T-cell (primary cell): ENCODE data around the gene DROSHA. TPM values are rescaled to one million over a fixed set of nuclear protein-coding genes. Genes with fewer than 3 reads are reported as not detected.
"Not testable (repeated sequence)": the region's sequence is repeated elsewhere in the genome, so short reads cannot be mapped to it uniquely, and the experiment has no call there.

ENCODE experiments used
- ATAC-seq, 4 experiments: fragments of 200-7000 bp in 3 of 4; fragments of 150-1000 bp in 1 of 4; cut with Tn5 transposase; replicated peaks in 1 of 4; 1 replicate in 3 of 4; 2 replicates in 1 of 4; pipeline ENCODE4 v1.10.0; 2021; ENCODE audit warnings: moderate library complexity in 3 of 4, mild to moderate bottlenecking in 2 of 4, moderate number of reproducible peaks in 1 of 4
- CTCF ChIA-PET, 2 donors: fragments of 300-600 bp; sonication (Branson Sonifier 250); formaldehyde crosslinking; loops; one replicate each; lab custom pipeline; 2022; ENCODE audit warnings: antibody characterized with exemption in 2 of 2; lab: Charles Lee
- POLR2A ChIA-PET, 2 donors: fragments of 300-600 bp; sonication (Branson Sonifier 250); formaldehyde crosslinking; loops; one replicate each; lab custom pipeline; 2022; ENCODE audit warnings: antibody characterized with exemption in 2 of 2; lab: Charles Lee
- DNase-seq, 35 experiments: peaks; one replicate each; pipeline versions ENCODE4 v3.0.0 to v3.0.0-alpha.2; 2013 to 2023
- H3K27ac ChIP-seq: one replicate; pipeline ENCODE4 v1.5.1; 2013; ENCODE audit warnings: low read length
- H3K27me3 ChIP-seq, 2 experiments: replicated peaks in 1 of 2; 1 replicate in 1 of 2; 2 replicates in 1 of 2; pipeline versions ENCODE4 v1.6.1 to v1.7.0; 2013; ENCODE audit warnings: low read length in 1 of 2, mixed read lengths in 1 of 2; ENCODE audit not compliant: control insufficient read depth in 2 of 2, insufficient read depth in 2 of 2; ENCODE audit errors: extremely low read depth in 1 of 2
- H3K36me3 ChIP-seq, 2 donors: 1 replicate in 1 of 2; 2 replicates in 1 of 2; pipeline versions ENCODE4 v1.6.1 to v1.7.0; 2013; ENCODE audit warnings: low read length in 1 of 2; ENCODE audit not compliant: control insufficient read depth in 2 of 2, insufficient read depth in 1 of 2; ENCODE audit errors: extremely low read depth in 1 of 2
- H3K4me1 ChIP-seq, 2 experiments: 1 replicate in 1 of 2; 2 replicates in 1 of 2; pipeline versions ENCODE4 v1.6.1 to v1.7.0; 2013; ENCODE audit warnings: low read length in 2 of 2, mixed read lengths in 1 of 2; ENCODE audit not compliant: insufficient read depth in 2 of 2, control insufficient read depth in 1 of 2; ENCODE audit errors: extremely low read depth in 1 of 2
- H3K4me3 ChIP-seq, 2 donors: 1 replicate in 1 of 2; 2 replicates in 1 of 2; pipeline versions ENCODE4 v1.5.1 to v1.7.0; 2013; ENCODE audit warnings: mild to moderate bottlenecking in 2 of 2, low read length in 1 of 2, moderate library complexity in 1 of 2; ENCODE audit not compliant: control insufficient read depth in 1 of 2; ENCODE audit errors: extremely low read depth in 1 of 2
- H3K9me3 ChIP-seq: 2 replicates; pipeline ENCODE4 v1.7.0; 2013
- H3K27ac Mint-ChIP-seq, 2 donors: one replicate each; pipeline ENCODE4 v1.8.0; 2020 to 2021; ENCODE audit warnings: mild to moderate bottlenecking in 2 of 2, mixed read lengths in 2 of 2
- H3K27me3 Mint-ChIP-seq, 2 donors: one replicate each; pipeline ENCODE4 v1.8.0; 2021 to 2022; ENCODE audit warnings: mixed read lengths in 2 of 2
- H3K36me3 Mint-ChIP-seq: one replicate; pipeline ENCODE4 v1.8.0; 2021; ENCODE audit warnings: mixed read lengths
- H3K4me1 Mint-ChIP-seq, 3 donors: one replicate each; pipeline ENCODE4 v1.8.0; 2020 to 2022; ENCODE audit warnings: mixed read lengths in 3 of 3, mild to moderate bottlenecking in 1 of 3
- H3K4me3 Mint-ChIP-seq, 3 donors: one replicate each; pipeline ENCODE4 v1.8.0; 2020 to 2022; ENCODE audit warnings: mild to moderate bottlenecking in 3 of 3, mixed read lengths in 3 of 3, moderate library complexity in 3 of 3
- H3K9me3 Mint-ChIP-seq, 3 donors: one replicate each; pipeline ENCODE4 v1.8.0; 2020 to 2022; ENCODE audit warnings: mixed read lengths in 3 of 3
- WGBS: methylation state at CpG from one replicate; pipeline ENCODE4 v1.1.5; 2013; ENCODE audit warnings: missing lambda C conversion rate; ENCODE audit not compliant: insufficient coverage; 5-methylcytosine and 5-hydroxymethylcytosine counted together
- total RNA-seq, 35 experiments: library from RNA in 6 of 35; stranded (reverse) in 6 of 35; fragments of 120-200 nt in 1 of 35; gene quantifications; one replicate each; pipeline versions ENCODE4 v1.2.1 to v1.2.4 and lab custom pipeline; 2013 to 2026

The DROSHA gene
- total RNA-seq, 5 donors from 2014 or later (not counting 1 experiment from before 2014, with no cell fraction given), result 42.2 to 82.1 (median 69.6) TPM

DNA sequence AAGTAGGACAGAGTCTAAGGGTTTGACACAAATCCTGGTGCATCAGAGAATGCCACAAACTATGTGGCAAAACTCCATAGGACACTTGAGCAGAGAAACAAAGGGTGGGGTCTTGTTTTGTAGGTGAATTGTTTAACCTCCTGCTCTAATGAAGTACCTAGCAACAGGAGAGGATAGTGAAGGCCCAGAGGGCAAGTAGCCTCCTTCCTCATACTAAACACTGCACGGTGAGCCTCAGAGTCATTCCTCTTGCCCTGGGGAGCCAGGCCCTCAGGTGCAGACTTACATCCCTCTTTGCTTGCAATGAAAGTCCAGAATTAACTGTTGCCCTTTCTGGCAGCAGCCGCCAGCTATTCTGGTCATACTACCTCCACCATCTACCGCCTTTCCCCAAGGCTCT lies 166.1 kb downstream of the DROSHA start:
- Histone ChIP-seq H3K27ac (no peak overlapping the region), H3K27me3 (peaks cover 0 to 6% of the 10 kb centered on the region in 2 experiments), H3K4me1 (no peaks in the 10 kb centered on the region), H3K9me3 (no peaks in the 10 kb centered on the region), H3K4me3 (no peak overlapping the region), H3K36me3 (no peaks in the 10 kb centered on the region)
- ATAC-seq (no peak), DNase-seq (no peak)
- no peaks in the 10 kb centered on the region for H3K4me1 Mint-ChIP-seq
- H3K27me3 Mint-ChIP-seq, result peaks cover 5 to 12% of the 10 kb centered on the region in 2 donors
- H3K36me3 Mint-ChIP-seq, result no peaks in the 10 kb centered on the region
- ChIA-PET POLR2A (no interaction called here), CTCF (interaction anchor here in 1 of 2 donors (1.0 kb wide), 1 partner anchor 9 kb away, joined by 3 read pairs; no protein-coding TSS in a partner anchor)
- WGBS, result 75% methylated on average over 3 of the region's 3 CpGs
- H3K27ac Mint-ChIP-seq, result no peak overlapping the region
- H3K9me3 Mint-ChIP-seq, result peaks cover 0 to 11% (median 11%) of the 10 kb centered on the region in 3 donors
- no peak overlapping the region for H3K4me3 Mint-ChIP-seq

GRCh38 chr5:31364881-31365636 lies 166.8 kb downstream of the DROSHA start:
- no peak overlapping the region for H3K27ac ChIP-seq
- no peak overlapping the region for H3K4me3 ChIP-seq
- Mint-ChIP-seq H3K27me3 (peaks cover 5 to 12% of the 10 kb centered on the region in 2 donors), H3K27ac (no peak overlapping the region), H3K9me3 (peaks cover 0 to 14% (median 11%) of the 10 kb centered on the region in 3 donors), H3K4me3 (no peak overlapping the region), H3K36me3 (no peaks in the 10 kb centered on the region), H3K4me1 (no peaks in the 10 kb centered on the region)
- no peaks in the 10 kb centered on the region for H3K4me1 ChIP-seq
- WGBS, result 89% methylated on average over 1 of the region's 2 CpGs
- no peak for ATAC-seq
- POLR2A ChIA-PET, result no interaction called here
- peaks cover 0 to 3% of the 10 kb centered on the region in 2 experiments for H3K27me3 ChIP-seq
- CTCF ChIA-PET, result no interaction called here
- DNase-seq, result no peak
- no peaks in the 10 kb centered on the region for H3K9me3 ChIP-seq
- no peaks in the 10 kb centered on the region for H3K36me3 ChIP-seq

- H3K4me1 Mint-ChIP-seq, result no peaks in the 10 kb centered on the region
- DNase-seq (no peak), ATAC-seq (no peak)
- H3K9me3 ChIP-seq, result no peaks in the 10 kb centered on the region
- WGBS, result no CpG with 5 or more reads among the region's 3 CpGs
- CTCF ChIA-PET, result no interaction called here
- POLR2A ChIA-PET, result no interaction called here
- no peaks in the 10 kb centered on the region for H3K4me1 ChIP-seq
- no peak overlapping the region for H3K27ac ChIP-seq
- H3K4me3 ChIP-seq, result no peak overlapping the region
- no peak overlapping the region for H3K4me3 Mint-ChIP-seq
- H3K36me3 ChIP-seq, result no peaks in the 10 kb centered on the region
- H3K27ac Mint-ChIP-seq, result no peak overlapping the region
- no peaks in the 10 kb centered on the region for H3K27me3 ChIP-seq
- peaks cover 0 to 14% (median 11%) of the 10 kb centered on the region in 3 donors for H3K9me3 Mint-ChIP-seq
- H3K27me3 Mint-ChIP-seq, result peaks cover 5 to 12% of the 10 kb centered on the region in 2 donors
- H3K36me3 Mint-ChIP-seq, result no peaks in the 10 kb centered on the region
Measured at GRCh38 chr5:31362931-31363568, 168.8 kb downstream of the DROSHA start.

DNA sequence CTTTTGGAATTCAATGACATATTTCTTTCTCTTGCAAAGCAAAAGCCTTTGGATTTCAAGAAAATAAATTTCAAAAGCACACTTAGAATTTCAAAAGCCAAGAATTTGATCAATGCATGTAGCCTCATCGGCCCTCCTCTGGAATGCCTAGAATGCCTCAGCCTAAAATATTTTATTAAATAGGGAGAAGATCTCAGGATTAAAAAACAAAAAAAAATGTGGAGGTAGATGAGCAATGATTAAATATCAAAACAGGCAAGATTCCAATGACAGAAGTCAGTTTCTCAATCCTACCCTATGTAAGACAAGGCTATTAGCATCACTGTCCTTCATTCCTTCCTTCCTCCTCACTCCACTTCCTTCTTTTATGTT lies 169.4 kb downstream of the DROSHA start:
- CTCF ChIA-PET, result no interaction called here
- peaks cover 4 to 14% of the 10 kb centered on the region in 2 donors for H3K27me3 Mint-ChIP-seq

DNA sequence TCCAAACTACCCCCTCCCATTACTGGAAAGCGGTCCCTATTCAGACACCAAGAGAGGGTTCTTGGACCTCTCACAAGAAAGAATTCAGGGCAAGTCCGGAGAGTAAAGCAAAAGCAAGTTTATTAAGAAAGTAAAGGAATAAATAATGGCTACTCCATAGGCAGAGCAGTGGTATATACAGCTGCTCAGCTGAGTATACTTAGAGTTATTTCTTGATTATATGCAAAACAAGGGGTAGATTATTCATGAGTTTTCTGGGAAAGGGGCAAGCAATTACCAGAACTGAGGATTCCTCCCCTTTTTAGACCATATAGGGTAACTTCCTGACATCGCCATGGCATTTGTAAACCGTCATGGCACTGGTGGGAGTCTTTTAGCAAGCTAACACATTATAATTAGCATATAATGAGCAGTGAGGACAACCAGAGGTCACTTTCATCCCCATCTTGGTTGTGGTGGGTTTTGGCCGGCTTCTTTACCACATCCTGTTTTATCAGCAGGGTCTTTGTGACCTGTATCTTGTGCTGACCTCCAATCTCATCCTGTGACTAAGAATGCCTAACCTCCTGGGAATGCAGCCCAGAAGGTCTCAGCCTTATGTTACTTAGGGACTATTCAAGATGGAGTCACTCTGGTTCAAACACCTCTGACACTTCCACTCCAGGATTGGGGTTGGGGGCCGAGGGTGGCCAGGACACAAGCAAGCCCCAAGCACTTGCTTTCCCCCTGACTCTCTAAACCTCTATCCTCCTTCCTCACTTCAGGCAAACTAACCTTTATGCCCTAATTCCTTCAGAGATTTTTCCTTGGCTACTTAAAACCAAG lies 170.0 kb downstream of the DROSHA start:
- H3K27ac Mint-ChIP-seq, H3K36me3 ChIP-seq, H3K4me1 Mint-ChIP-seq, H3K27me3 ChIP-seq, H3K27ac ChIP-seq, CTCF ChIA-PET, H3K4me3 ChIP-seq, H3K9me3 ChIP-seq, H3K36me3 Mint-ChIP-seq, POLR2A ChIA-PET, ATAC-seq, H3K4me3 Mint-ChIP-seq, H3K4me1 ChIP-seq, DNase-seq: not testable (repeated sequence)
- peaks cover 0 to 19% (median 11%) of the 10 kb centered on the region in 3 donors for H3K9me3 Mint-ChIP-seq
- 88% methylated on average over 1 of the region's 6 CpGs for WGBS
- peaks cover 2 to 15% of the 10 kb centered on the region in 2 donors for H3K27me3 Mint-ChIP-seq

More for the DNA sequence above, 169.4 kb downstream of the DROSHA start:
- POLR2A ChIA-PET, result no interaction called here
- no peak for ATAC-seq
- Mint-ChIP-seq H3K4me1 (no peaks in the 10 kb centered on the region), H3K36me3 (no peaks in the 10 kb centered on the region), H3K4me3 (no peak overlapping the region), H3K9me3 (peaks cover 0 to 17% (median 11%) of the 10 kb centered on the region in 3 donors), H3K27ac (no peak overlapping the region)
- Histone ChIP-seq H3K36me3 (no peaks in the 10 kb centered on the region), H3K4me3 (no peak overlapping the region), H3K27me3 (no peaks in the 10 kb centered on the region), H3K9me3 (no peaks in the 10 kb centered on the region), H3K4me1 (no peaks in the 10 kb centered on the region), H3K27ac (no peak overlapping the region)
- WGBS, result no CpG with 5 or more reads among the region's 1 CpG
- DNase-seq, result no peak

GRCh38 chr5:31361234-31361633 lies 170.7 kb downstream of the DROSHA start:
- ChIA-PET CTCF (no interaction called here), POLR2A (no interaction called here)
- Histone ChIP-seq H3K36me3 (no peaks in the 10 kb centered on the region), H3K27ac (no peak overlapping the region), H3K9me3 (no peaks in the 10 kb centered on the region), H3K4me1 (no peaks in the 10 kb centered on the region), H3K4me3 (no peak overlapping the region), H3K27me3 (no peaks in the 10 kb centered on the region)
- Mint-ChIP-seq H3K9me3 (peaks cover 4 to 23% (median 18%) of the 10 kb centered on the region in 3 donors), H3K27me3 (peaks cover 2 to 13% of the 10 kb centered on the region in 2 donors), H3K4me1 (no peaks in the 10 kb centered on the region), H3K4me3 (no peak overlapping the region), H3K36me3 (no peaks in the 10 kb centered on the region), H3K27ac (no peak overlapping the region)
- WGBS, result no CpG with 5 or more reads among the region's 1 CpG
- ATAC-seq (no peak), DNase-seq (no peak)
